T-helper 9 cell (primary cell): ENCODE data around the gene ZFC3H1.
A peak's percentile ranks its signal among the peaks of the same experiment; 100 is the strongest.

Experiments
- DNase-seq: peaks from one replicate; pipeline ENCODE4 v3.0.0-alpha.2; 2020

Gene ZFC3H1

DNA sequence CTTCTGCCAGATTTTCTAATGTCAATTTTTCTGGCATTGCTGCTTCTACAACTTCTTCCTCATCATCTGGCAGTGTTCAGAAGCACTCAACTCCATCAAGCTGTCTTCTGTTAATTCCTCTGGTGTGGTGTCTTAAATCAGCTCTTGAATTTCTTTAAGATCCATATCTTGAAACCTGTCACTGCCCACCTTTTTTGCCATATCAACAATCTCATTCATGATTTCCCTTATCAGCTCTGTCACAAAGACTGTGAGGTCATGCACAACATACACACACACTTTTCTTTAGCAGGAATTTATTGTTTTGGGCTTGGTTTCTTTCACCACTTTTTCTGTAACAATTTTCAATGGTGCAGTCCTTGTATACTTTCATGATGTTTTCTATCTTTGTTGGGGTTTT, 7.7 kb upstream of the ZFC3H1 start:
- DNase-seq: no peak

DNA sequence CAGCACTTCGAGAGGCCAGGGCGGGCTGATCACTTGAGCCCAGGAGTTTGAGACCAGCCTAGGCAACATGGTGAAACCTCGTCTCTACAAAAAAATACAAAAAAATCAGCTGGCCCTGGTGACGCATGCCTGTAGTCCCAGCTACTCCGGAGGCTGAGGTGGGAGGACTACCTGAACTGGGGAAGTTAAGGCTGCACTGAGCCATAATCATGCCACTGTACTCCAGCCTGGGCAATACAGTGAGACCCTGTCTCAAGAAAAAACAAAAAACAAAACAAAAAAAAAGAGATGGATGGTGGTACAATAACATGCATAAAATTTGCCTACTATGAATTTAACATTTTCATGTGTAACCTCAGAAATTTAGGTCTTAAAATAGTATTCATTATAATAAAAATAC, 2.6 kb upstream of the ZFC3H1 start:
- DNase-seq: no peak

DNA sequence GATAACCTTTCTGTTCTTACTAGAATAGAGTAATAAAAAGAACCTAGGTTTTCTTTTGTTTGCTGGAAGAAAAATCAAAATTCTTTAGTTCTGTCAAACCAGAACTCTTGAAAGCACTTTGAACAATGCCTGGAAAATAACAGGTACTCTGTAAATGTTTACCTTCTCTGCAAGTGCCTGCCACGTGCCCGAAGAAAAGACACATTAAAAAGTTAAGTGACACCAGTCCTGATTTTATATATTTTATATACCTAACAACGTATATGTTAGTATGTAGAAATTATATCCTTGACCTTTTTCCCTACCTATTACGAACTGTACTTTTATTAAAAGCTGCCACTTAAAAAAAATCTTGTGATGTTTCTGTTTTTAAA, 1.4 kb upstream of the ZFC3H1 start:
- DNase-seq: no peak

DNA sequence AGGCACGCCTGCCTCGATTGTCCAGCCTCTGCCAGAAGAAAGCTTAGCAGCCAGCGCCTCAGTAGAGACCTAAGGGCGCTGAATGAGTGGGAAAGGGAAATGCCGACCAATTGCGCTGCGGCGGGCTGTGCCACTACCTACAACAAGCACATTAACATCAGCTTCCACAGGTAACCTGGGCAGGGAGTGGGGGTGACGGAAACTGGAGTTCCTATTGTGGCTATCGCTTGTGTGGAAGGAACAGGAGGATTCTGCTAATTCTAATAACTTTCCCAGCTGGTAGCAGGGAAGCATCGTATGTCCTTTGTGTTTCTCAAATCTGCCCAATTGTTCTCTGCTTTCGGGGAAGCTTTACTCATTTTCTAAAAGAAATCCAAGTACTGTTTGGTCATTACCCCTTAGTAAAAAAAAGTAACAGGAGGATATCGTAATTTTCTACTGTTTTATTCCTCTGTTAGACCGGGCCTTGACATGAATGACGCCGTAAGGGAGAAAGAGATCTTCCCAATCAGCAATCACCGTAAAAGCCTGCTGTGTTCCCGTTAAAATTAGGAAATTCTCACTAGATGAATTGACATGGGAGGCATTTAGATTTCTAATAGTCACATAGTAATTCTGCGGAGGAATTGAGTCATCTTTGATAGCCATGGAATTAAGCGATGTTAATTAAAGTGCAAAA, 902 bp upstream of the ZFC3H1 start:
- no peak for DNase-seq

DNA sequence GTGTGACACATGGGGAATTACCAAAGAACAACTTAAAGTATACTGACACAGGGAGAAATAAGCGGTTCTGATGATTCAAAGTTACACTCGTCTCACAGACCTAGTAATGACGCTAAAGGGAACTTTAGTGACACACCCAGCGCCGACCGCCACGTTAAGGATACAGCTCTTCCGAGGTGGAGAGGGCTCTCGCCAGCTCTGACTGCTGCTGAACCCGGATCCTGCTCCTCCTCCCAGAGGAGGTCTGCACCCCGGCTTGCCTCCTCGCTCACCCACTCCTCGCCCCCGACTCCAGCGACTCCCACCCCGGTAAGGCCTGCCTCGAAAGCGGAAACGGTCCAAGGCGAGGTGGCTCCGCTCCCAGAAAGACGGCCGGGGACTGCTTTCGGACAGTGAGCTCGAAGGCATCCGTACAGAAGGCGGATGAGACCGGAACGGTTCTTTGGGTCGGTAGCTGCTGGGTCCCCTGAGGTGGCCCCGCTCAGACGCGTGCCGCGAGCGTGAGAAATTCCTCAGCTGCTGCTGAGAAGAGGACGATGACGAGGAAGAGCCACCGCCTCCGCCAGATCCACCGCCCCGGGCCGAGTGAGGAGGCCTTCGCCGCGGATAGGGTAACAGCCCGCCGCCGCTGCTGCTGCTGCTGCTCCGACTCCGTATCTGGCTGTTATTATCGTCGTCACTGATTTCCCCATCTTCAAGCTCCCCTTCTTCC, 643 bp downstream of the ZFC3H1 start:
- DNase-seq: peak; percentile 62

DNA sequence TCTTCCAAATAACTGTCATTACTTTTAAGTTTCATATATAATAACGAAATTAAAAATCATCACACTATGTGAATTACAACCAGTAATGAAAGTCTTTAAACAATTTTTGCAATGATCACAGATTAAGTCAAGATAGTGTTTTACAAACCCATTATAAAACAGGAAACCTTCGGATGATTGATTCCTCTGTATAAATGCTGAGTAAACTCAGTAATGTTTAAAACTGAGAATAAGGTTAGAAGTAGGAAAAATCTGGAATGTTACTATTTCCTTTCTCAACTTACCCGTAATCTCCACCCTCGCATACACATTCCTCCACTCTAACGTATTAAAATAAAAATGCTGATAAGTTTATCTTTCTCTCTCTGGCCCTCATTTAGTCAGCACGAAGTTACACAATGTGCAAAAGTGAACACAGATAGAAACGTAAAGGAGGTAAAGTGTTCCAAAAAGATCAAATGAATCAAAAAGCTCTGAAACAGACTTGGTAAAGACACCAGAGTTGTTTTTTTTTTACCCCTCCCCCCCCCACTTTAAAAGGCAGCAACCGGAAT, 1.6 kb downstream of the ZFC3H1 start:
- no peak for DNase-seq

DNA sequence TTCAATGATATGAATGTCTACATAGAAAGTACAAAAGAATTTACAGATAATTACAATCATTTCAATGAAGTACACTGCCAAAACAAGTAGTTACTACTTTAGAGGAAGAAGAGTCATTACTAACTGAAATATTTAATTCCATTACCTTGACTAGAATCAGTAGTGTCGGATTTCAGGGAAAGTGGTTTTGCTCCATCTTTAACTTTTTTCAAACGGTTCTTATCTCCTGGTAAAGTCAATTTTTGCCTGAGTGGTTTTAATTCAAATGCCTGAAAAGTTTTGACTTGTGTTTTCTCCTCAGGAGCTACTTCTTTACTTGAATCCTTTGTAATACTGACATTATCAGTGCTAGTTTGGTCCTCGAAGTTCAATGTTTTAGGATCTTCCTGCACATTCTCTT, 6.9 kb downstream of the ZFC3H1 start:
- DNase-seq: no peak

DNA sequence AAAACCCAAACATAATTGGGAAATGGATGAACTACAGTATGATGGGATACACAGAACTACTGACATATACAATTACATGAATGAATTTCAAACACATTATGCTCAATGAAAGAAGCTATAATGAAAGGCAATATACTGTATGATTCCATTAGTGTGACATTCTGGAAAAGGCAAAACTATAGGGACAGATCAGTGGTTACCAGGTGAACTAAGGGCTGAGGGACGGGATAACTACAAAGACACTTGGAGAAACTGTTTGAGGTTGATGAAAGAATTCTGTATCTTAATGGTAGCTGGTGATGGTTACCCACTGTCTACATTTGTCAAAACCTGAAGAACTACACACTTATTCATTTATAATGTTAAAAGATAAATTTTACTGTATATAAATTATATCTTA, 7.7 kb downstream of the ZFC3H1 start:
- DNase-seq: no peak

DNA sequence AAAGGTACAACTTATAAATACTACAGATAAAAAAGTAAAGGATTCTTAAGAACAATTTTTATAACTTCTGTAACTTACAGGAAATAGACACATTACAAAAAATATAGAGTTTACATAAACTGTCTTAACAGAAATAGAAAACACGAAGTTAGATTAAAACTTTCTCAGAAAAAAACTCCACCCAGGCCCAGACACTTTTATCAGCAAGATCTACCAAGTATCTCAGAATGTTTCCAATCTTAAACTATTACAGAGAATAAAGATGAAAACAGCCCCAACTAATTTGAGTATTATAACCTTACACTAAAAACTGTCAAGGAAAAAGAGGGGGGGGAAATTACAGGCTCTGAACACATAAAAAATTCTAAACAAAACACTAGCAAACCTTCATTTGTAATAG, 8.2 kb downstream of the ZFC3H1 start:
- no peak for DNase-seq

DNA sequence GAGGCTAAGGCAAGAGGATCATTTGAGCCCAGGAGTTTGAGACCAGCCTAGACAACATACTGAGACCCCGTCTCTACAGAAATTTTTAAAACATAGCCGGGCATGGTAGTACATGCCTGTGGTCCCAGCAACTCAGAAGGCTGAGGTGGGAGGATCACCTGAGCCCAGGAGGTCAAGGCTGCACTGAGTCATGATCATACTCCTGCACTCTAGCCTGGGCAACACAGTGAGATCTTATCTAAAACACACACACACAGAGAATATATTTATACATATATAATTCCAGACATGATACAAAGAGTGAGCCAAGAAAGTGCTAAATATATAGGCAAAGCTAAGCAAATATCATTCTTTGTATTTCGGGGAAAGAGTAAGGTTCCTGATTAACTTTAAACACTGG, 9.4 kb downstream of the ZFC3H1 start:
- no peak for DNase-seq

DNA sequence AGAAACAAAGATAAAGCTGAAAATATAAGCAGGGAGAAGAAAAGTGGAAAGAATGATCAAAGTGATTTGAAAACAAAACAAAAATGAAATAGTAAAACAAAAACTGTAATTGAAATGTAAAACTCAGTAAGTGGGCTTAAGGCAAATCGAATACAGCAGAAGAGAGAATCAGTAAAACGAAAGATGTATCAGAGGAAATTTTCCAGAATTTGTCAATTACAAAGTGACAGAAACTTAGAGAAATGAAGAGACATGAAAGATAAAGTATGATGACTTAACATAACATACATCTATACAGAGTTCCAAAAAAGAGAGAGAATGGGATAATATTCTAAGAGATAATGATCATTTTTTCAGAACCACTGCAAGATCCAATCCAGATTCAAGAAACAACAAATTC, 10.5 kb downstream of the ZFC3H1 start:
- DNase-seq: no peak

DNA sequence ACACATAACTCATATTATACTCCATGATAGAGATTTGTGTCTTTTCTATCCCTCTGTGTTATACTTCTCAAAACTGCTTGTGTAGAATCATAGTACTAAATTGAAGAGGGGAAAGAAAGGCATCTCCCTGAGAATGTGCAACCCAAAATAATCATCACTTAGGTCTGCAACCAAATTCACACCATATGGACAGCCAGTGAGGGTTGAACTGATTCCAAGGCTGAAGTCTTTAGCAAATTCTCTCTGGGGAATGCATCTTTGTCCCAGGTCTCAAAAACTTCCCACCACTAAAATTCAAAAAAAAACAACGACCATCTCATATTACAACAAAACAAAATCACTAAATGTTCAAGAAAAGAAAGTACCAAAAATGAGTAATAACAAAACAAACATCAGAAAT, 11.0 kb downstream of the ZFC3H1 start:
- no peak for DNase-seq

DNA sequence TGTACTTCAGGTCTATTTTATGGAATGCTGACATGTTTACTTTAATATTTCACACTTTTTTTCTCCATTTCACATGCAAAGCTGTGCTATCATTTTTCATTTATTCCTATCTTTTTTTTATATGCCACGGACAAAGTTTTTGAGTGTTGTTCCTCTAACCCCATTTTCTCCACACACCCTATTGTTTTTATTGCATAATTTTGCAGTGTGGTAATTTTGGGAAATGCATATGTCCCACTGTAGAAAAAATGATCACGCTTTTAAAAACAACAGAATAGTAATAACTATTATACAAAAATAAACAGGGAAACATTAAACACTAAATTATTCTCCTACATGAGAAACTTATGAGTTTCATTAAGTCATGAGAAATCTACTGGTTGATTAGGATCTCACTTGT, 14.2 kb downstream of the ZFC3H1 start:
- DNase-seq: no peak

DNA sequence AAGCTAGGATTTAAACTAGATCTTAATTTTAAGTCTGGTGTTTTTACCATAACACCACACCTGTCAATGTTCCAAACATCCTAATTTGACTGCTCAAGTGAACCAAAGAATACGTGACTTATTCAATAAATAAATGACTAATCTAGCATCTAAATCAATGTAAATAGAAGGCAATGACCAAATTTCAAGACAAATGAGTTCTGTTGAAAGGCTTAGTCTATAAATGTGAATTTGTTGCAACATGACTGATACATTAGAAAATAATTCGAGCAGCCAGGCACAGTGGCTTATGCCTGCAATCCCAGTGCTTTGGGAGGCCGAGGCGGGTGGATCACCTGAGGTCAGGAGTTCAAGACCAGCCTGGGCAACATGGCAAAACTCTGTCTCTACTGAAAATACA, 15.1 kb downstream of the ZFC3H1 start:
- no peak for DNase-seq

DNA sequence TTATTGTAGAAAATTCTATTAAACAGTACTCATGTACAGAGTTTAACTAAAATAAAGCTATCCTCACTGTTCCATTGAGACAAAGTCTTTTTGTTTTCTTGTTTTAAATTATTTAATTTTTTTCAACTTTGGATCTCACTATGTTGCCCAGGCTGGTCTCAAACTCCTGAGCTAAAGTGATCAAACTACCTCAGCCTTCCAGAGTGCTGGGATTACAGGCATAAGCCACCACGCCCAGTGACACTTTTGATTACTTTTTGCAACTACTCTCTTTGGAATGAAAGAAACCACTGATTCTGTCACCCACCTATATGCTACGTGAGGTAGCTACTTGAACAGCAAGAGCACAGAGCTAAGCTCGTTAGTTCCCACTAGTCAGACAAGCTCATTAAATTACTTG, 17.1 kb downstream of the ZFC3H1 start:
- DNase-seq: no peak

DNA sequence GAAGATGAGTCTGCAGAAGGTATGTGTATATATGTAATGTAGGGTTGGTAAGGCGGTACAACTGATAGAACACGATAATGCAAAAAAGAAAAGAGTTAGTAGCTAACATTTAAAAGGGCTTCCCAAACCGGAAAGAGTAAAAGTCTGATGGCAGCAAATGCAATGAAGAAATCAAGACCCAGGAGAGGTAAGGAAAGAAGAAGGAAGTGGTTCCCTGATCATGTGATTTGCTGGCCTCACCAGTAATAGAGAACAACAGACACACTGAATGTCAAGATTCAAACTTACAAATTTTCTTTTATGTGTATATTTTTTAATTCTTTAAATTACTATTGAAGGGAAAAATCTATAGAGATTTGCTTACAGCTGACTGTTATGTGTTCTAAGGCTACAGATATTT, 18.4 kb downstream of the ZFC3H1 start:
- DNase-seq: no peak

DNA sequence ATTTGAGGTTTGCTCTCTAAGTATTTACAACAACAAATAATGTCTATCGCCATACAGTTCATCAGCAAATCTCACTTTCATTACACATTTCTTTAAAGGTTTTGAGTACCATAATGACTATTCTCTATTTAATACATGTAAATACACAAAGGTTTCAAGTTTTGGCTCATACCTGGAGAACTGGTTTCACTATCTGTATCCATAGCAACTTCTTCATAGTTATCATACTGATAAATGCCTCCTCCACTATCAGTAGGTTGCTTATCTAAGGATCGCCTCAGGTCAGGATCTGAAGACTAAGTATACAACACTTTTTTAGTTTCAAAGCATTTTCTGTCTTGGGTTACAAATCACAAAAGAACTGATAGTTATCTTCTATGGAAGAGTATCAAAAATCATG, 21.4 kb downstream of the ZFC3H1 start:
- DNase-seq: no peak

DNA sequence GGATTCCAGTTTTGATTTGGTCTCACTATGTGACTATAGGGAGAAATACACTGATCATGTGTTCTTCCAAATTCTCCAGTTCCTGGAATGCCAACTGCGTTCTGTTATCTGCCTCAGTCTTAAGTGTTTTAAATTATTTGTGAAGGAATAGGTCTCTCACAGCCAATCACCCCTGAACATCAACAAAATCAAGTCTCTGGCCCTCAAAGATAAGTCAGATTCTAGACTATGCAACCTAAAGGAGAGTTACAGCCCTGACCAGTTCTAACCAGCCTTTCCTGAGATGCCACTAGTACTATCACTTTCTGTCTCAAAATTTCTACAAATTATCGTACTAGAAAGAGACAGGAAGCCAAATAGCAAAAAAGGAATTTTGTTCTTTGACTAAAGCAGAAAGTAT, 22.3 kb downstream of the ZFC3H1 start:
- DNase-seq: no peak

DNA sequence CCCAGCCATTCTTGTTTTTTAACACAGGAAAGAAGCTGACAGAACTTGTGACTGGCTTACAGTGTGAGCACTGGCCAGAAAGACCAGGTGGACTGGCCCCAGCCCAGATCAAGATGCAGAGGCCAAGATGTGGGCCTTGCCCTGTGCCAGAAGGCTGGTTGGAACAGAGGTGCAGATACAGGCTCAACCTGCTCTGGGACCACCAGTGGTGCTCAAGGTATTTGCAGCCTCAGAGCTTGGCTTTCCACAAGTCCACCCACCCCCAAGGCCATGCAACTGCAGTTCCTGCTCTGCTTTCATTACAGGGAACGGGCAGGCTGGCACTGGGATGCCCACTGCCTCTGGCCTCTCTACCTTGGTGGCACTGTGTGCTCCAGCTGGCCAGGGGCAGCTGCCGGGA, 23.3 kb downstream of the ZFC3H1 start:
- no peak for DNase-seq

DNA sequence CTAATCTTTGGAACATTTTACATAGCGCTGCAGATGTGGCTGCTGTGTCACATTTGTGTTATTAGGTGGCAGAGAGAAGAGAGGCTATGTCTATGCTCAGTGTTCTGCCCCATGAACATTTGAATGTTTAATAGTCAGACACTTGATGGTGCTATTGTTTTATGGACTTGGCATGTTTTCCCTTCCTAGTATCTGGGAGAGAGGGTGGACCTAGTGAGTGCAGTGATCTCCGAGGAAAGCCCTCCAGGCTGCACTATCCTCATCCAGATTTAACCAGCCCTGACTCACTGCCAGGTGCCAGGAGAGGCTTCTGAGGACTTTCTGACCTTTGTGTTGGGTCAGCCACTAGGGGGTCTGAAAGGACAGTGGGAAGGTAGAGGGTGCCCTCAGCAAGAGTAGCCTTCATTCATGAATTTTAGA, 24.3 kb downstream of the ZFC3H1 start:
- no peak for DNase-seq

DNA sequence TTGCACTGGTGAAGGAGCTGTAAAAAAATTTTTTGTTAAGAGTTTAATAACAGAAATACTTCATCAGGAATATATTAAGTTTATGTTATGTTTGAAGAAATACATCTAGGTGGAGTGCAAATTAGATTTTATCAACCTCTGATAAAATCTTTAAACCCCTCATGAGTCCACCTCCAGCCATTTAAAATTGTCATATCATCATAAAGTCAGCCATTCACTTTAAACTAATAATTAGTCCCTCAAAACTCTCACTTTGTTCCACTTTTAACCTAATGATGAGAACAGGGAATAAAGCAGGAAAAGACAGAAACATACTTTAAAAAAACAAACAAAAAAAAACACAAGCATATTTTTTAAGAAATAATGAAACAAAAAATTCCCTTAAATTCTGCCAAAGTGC, 25.1 kb downstream of the ZFC3H1 start:
- DNase-seq: no peak

DNA sequence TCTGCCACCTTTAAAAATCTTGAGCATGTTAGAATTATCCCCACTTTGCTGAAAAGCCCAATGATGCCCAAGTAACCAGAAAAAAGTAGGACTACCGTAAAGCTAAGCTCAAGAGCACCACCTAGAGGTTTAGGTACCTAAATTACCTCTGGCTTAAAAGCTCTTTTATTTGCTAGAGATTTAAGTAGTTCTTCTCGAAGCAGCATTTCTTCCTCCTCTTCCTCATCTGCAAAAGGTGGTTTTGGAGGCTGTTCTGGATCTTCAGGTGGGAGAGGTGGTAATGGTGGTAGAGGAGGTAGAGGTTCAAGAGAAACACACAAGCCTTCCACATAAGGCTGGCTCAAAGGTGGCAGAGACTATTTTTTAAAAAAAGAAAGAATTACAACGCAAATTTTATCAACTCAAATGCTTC, 26.9 kb downstream of the ZFC3H1 start:
- no peak for DNase-seq

DNA sequence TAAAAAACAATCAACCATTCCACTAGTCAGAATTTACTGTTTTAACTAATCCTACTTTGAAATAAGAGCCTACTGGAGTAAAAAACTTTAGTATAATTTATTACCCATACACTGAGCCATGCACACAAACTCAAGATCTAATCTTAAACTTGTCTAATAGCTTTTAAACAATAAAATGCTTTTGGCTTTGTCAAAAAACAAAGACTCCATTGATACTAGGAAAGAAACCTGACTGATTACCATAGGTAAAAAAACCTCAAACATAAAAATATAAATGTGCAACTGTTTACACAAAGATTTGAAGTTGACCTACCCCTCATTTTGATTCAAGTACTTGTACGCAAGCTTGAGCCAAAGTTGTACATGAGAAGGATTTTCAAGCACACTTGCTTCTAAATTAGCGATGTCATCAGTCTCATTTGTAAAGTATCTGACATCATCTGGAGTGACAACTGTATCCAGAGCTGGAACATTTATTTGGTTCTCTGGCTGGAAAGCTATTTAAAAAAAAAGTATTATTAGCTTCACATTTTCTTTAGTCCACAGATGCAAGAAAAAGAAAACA, 36.1 kb downstream of the ZFC3H1 start:
- DNase-seq: no peak

DNA sequence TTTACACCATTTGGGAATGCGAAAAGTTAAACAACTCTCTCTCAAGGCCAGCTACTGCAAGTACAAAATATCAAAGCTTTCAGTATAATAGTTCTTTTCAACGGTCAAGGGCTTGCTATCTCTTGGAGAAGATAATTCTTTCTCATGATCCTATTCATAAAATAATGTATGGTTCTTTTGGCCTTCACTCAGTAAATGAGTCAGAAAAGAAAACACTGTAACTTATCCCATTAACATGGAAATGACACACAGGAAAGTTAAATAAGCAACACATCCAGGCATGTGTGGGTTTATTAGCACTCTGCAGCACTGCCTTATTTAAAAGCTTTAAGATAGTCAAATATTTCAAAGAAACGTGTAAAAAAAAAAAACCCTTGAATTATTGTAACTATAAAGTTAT, 36.9 kb downstream of the ZFC3H1 start:
- no peak for DNase-seq
